K562 (cell line): Measurements from ENCODE around the gene MYO6. TPM values are rescaled to one million over a fixed set of nuclear protein-coding genes. Genes with fewer than 3 reads are reported as not detected.

Source experiments
- CBX5 ChIP-seq: IDR thresholded peaks from 2 replicates; pipeline ENCODE4 v1.6.1; 2014; ENCODE audit warnings: low read depth, borderline replicate concordance
- FIP1L1 ChIP-seq: fragments of 200-400 bp; formaldehyde crosslinking; IDR thresholded peaks from 2 replicates; pipeline ENCODE4 v1.6.1; 2018; ENCODE audit warnings: mild to moderate bottlenecking, low read depth, low read length; ENCODE audit not compliant: poor library complexity, severe bottlenecking
- FOXJ2 ChIP-seq: fragments of 200-800 bp; sonication (Bioruptor generic); IDR thresholded peaks from 2 replicates; pipeline ENCODE4 v1.6.1; 2016; ENCODE audit warnings: missing genetic modification characterization, missing compliant biosample characterization
- HCFC1 ChIP-seq: IDR thresholded peaks from 2 replicates; pipeline ENCODE4 v1.6.1; 2012; ENCODE audit warnings: low read depth, low read length, improper control_type of control experiment
- PHF21A ChIP-seq: fragments of 450-650 bp; IDR thresholded peaks from 2 replicates; pipeline ENCODE4 v1.6.1; 2017; ENCODE audit warnings: low read depth, borderline replicate concordance
- POLR2A ChIP-seq: fragments of 450-650 bp; conservative IDR thresholded peaks from 2 replicates; pipeline ENCODE4 v1.6.1; 2016
- POLR2H ChIP-seq: IDR thresholded peaks from 2 replicates; pipeline ENCODE4 v1.6.1; 2016; ENCODE audit warnings: missing genetic modification characterization, low read depth, mild to moderate bottlenecking, control low read depth, missing compliant biosample characterization, moderate library complexity
- RB1 ChIP-seq: fragments of 450-650 bp; IDR thresholded peaks from 2 replicates; pipeline ENCODE4 v1.6.1; 2017; ENCODE audit warnings: low read depth, mild to moderate bottlenecking
- YBX1 ChIP-seq: fragments of 450-650 bp; IDR thresholded peaks from 2 replicates; pipeline ENCODE4 v1.7.1; 2016; ENCODE audit warnings: mild to moderate bottlenecking
- YY1 ChIP-seq, 3 experiments: IDR thresholded peaks; 2 replicates each; pipeline ENCODE4 v1.6.1; 2011; ENCODE audit warnings: low read length in 2 of 3, mild to moderate bottlenecking in 2 of 3, moderate library complexity in 2 of 3, borderline replicate concordance in 1 of 3, control low read depth in 1 of 3, low read depth in 1 of 3; ENCODE audit not compliant: insufficient read depth in 3 of 3, insufficient replicate concordance in 2 of 3, control insufficient read depth in 1 of 3, insufficient read length in 1 of 3; ENCODE audit errors: extremely low read depth in 1 of 3
- ZBTB7A ChIP-seq: IDR thresholded peaks from 2 replicates; pipeline ENCODE4 v1.6.1; 2011; ENCODE audit warnings: low read depth, mild to moderate bottlenecking, low read length, moderate library complexity, borderline replicate concordance; ENCODE audit not compliant: control insufficient read depth
- ZNF263 ChIP-seq: sonication (generic); formaldehyde crosslinking; IDR thresholded peaks from 2 replicates; pipeline ENCODE4 v1.8.0; 2022; ENCODE audit warnings: mild to moderate bottlenecking, missing genetic modification reagents, borderline replicate concordance
- ZNF431 ChIP-seq: sonication (generic); formaldehyde crosslinking; IDR thresholded peaks from 2 replicates; pipeline ENCODE4 v1.8.0; 2022; ENCODE audit warnings: mild to moderate bottlenecking, missing genetic modification reagents
- polyA plus RNA-seq, 8 experiments: library from polyadenylated mRNA; depleted of rRNA in 4 of 8; stranded (reverse) in 5 of 8; unstranded in 3 of 8; fragments of >200 nt; fragmentation: Nextera tagmentation in 2 of 8; fragmentation: Illumina TruSeq in 1 of 8; extraction: Ambion mirVana in 2 of 8; extraction: Trizol in 1 of 8; gene quantifications; 2 replicates each; pipeline versions ENCODE4 v1.2.1 to v1.2.3, GENCODE V29; 2011 to 2014; ENCODE audit warnings: inconsistent platforms in 1 of 8, missing spikeins in 1 of 8
- total RNA-seq, 7 experiments: library from RNA; depleted of rRNA in 6 of 7; stranded (reverse); fragments of >200 nt in 6 of 7; fragmentation: Illumina TruSeq in 2 of 7; extraction: Trizol in 2 of 7; gene quantifications; 2 replicates each; pipeline versions ENCODE4 v1.2.1 to v1.2.3, GENCODE V29; 2011 to 2021; ENCODE audit warnings: low replicate concordance in 1 of 7
- TF ChIP-seq, protein P1 (sequence below), 2 experiments: fragments of 450-650 bp in 1 of 2; sonication (generic) in 1 of 2; formaldehyde crosslinking in 1 of 2; IDR thresholded peaks in 1 of 2; conservative IDR thresholded peaks in 1 of 2; 2 replicates each; pipeline versions ENCODE4 v1.6.1 to v1.8.1; 2016 to 2023; ENCODE audit warnings: mild to moderate bottlenecking in 2 of 2, moderate library complexity in 2 of 2, inconsistent platforms in 1 of 2, missing genetic modification reagents in 1 of 2
- TF ChIP-seq, protein P2 (sequence below): fragments of 250-450 bp; sonication (Bioruptor Pico); IDR thresholded peaks from 2 replicates; pipeline ENCODE4 v1.4.0; 2020; ENCODE audit warnings: mild to moderate bottlenecking
- TF ChIP-seq, protein P3 (sequence below): sonication (generic); formaldehyde crosslinking; IDR thresholded peaks from 2 replicates; pipeline ENCODE4 v1.8.0; 2022; ENCODE audit warnings: mild to moderate bottlenecking, missing genetic modification reagents
- TF ChIP-seq, protein P4 (sequence below), 2 experiments: fragments of 200-800 bp in 1 of 2; sonication (Bioruptor generic) in 1 of 2; sonication (generic) in 1 of 2; formaldehyde crosslinking in 1 of 2; IDR thresholded peaks in 1 of 2; conservative IDR thresholded peaks in 1 of 2; 2 replicates each; pipeline versions ENCODE4 v1.5.0 to v1.6.1; 2016 to 2020; ENCODE audit warnings: missing compliant biosample characterization in 1 of 2, missing genetic modification characterization in 1 of 2, missing genetic modification reagents in 1 of 2
- TF ChIP-seq, protein P5 (sequence below): sonication (generic); formaldehyde crosslinking; IDR thresholded peaks from 2 replicates; pipeline ENCODE4 v1.4.0; 2020; ENCODE audit warnings: mild to moderate bottlenecking, missing genetic modification reagents

MYO6 gene
- total and polyA plus RNA-seq, 9 of the 15 experiments (the other 6 are each of a cell fraction or from before 2014, with no cell fraction given) = 1.3 to 5.5 (median 2.7) TPM

DNA sequence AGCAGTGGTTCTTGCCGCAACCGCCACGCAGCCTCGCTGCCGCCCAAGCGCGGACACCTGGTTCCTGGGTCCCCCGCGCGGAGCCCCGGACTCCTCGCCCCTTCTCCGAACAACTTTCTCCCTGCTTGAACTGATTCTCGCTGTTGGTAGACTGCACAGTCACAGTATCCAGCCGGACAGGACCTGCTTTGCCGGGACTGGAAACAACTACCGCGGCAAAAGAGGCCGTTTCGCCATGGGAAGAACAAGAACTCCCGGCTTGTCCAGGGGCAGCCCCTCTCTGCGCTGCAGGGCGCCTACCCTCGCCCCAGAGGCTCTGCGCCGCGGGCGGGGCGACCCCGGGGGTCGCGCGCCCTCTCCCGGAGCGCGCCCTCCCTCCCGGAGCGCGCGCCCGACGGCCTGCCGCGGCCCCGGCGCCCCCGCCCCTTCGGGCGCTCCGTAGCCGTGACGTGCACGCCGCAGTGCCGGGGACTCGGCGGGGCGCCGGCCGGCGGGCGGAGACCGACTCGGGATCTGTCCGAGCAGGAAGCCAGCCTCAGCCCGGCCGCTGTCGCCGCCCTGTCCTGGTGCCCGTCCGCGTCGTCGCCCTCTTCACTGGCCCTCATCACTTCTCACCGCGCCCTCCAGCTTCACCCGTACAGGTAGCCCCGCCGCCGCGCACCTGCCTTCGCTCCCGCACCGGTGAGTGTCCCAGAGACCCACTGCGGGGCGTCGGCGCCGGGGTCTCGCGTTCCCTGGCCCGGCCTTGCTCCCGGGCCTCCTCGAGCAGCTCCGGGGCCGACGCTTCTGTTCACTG, at the start of gene MYO6 (continued):
- no peak for TF ChIP-seq YBX1
- peak; percentile 52; the same call in 1 of the 2 replicates for TF ChIP-seq POLR2H (tag)
- peak; percentile 51; the same call in 1 of the 2 replicates for TF ChIP-seq FOXJ2 (tag)
- TF ChIP-seq YY1 (IDR thresholded peaks at IDR 0.05; ENCODE audit: borderline replicate concordance in 1 of 3, control insufficient read depth in 1 of 3, extremely low read depth in 1 of 3, insufficient read depth in 3 of 3, insufficient read length in 1 of 3, insufficient replicate concordance in 2 of 3, low read depth in 1 of 3, low read length in 2 of 3) = peak in 1 of 3 experiments; percentile 7
- TF ChIP-seq HCFC1 = no peak
- TF ChIP-seq FIP1L1 = no peak
- TF ChIP-seq ZBTB7A = peak; percentile 92; the same call in 1 of the 2 replicates
- no peak for TF ChIP-seq ZNF263 (CRISPR knock-in tag)
- peak; percentile 59 for TF ChIP-seq POLR2A
- no peak for TF ChIP-seq PHF21A
- TF ChIP-seq, protein P1, sequence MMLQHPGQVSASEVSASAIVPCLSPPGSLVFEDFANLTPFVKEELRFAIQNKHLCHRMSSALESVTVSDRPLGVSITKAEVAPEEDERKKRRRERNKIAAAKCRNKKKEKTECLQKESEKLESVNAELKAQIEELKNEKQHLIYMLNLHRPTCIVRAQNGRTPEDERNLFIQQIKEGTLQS (IDR thresholded peaks at IDR 0.05) = no peak
- TF ChIP-seq, protein P1 (CRISPR knock-in tag; conservative IDR thresholded peaks at IDR 0.05) = no peak
- TF ChIP-seq, protein P2, sequence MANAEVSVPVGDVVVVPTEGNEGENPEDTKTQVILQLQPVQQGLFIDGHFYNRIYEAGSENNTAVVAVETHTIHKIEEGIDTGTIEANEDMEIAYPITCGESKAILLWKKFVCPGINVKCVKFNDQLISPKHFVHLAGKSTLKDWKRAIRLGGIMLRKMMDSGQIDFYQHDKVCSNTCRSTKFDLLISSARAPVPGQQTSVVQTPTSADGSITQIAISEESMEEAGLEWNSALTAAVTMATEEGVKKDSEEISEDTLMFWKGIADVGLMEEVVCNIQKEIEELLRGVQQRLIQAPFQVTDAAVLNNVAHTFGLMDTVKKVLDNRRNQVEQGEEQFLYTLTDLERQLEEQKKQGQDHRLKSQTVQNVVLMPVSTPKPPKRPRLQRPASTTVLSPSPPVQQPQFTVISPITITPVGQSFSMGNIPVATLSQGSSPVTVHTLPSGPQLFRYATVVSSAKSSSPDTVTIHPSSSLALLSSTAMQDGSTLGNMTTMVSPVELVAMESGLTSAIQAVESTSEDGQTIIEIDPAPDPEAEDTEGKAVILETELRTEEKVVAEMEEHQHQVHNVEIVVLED (CRISPR knock-in tag) = peak; percentile 67
- TF ChIP-seq, protein P3, sequence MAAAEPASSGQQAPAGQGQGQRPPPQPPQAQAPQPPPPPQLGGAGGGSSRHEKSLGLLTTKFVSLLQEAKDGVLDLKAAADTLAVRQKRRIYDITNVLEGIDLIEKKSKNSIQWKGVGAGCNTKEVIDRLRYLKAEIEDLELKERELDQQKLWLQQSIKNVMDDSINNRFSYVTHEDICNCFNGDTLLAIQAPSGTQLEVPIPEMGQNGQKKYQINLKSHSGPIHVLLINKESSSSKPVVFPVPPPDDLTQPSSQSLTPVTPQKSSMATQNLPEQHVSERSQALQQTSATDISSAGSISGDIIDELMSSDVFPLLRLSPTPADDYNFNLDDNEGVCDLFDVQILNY (CRISPR knock-in tag) = 0 out of 2 replicates have a peak, but pooled peaks have one; percentile 22
- peak; percentile 58 for TF ChIP-seq RB1
- TF ChIP-seq ZNF431 (CRISPR knock-in tag) = no peak
- no peak for TF ChIP-seq CBX5
- TF ChIP-seq, protein P4, sequence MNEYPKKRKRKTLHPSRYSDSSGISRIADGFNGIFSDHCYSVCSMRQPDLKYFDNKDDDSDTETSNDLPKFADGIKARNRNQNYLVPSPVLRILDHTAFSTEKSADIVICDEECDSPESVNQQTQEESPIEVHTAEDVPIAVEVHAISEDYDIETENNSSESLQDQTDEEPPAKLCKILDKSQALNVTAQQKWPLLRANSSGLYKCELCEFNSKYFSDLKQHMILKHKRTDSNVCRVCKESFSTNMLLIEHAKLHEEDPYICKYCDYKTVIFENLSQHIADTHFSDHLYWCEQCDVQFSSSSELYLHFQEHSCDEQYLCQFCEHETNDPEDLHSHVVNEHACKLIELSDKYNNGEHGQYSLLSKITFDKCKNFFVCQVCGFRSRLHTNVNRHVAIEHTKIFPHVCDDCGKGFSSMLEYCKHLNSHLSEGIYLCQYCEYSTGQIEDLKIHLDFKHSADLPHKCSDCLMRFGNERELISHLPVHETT (CRISPR knock-in tag; conservative IDR thresholded peaks at IDR 0.05 in 1 of 2, IDR thresholded peaks at IDR 0.05 in 1 of 2) = peak in 1 of 2 experiments; percentile 83; a peak in 2 of 4 replicates
- TF ChIP-seq, protein P5, sequence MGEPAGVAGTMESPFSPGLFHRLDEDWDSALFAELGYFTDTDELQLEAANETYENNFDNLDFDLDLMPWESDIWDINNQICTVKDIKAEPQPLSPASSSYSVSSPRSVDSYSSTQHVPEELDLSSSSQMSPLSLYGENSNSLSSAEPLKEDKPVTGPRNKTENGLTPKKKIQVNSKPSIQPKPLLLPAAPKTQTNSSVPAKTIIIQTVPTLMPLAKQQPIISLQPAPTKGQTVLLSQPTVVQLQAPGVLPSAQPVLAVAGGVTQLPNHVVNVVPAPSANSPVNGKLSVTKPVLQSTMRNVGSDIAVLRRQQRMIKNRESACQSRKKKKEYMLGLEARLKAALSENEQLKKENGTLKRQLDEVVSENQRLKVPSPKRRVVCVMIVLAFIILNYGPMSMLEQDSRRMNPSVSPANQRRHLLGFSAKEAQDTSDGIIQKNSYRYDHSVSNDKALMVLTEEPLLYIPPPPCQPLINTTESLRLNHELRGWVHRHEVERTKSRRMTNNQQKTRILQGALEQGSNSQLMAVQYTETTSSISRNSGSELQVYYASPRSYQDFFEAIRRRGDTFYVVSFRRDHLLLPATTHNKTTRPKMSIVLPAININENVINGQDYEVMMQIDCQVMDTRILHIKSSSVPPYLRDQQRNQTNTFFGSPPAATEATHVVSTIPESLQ = 0 out of 2 replicates have a peak, but pooled peaks have one; percentile 8
